ENCODE data around the gene MGRN1.

Gene MGRN1

GRCh38 chr16:4618645-4619418 is 5.8 kb upstream of the MGRN1 start:
- H3K4me3 ChIP-seq (replicated peaks; ENCODE audit: low read depth, low read length): no peak overlapping the region
- DNase-seq (ENCODE audit: low read depth): no peak
- no peak for TF ChIP-seq CTCF (IDR thresholded peaks at IDR 0.05; ENCODE audit: low read length, missing control alignments)

- no peak for DNase-seq (ENCODE audit: low read depth)
- no peak for TF ChIP-seq CTCF (IDR thresholded peaks at IDR 0.05; ENCODE audit: low read length, missing control alignments)
- H3K4me3 ChIP-seq (replicated peaks; ENCODE audit: low read depth, low read length): no peak overlapping the region
These were observed 1.0 kb upstream of the MGRN1 start for GRCh38 chr16:4623593-4623992.

- TF ChIP-seq CTCF (IDR thresholded peaks at IDR 0.05; ENCODE audit: low read length, missing control alignments): no peak
- peak; percentile 74 for DNase-seq (ENCODE audit: low read depth)
- H3K4me3 ChIP-seq (replicated peaks; ENCODE audit: low read depth, low read length): peak overlapping the region; percentile 87
These were observed 367 bp downstream of the MGRN1 start for GRCh38 chr16:4624827-4625559.

- no peak for DNase-seq (ENCODE audit: low read depth)
- H3K4me3 ChIP-seq (replicated peaks; ENCODE audit: low read depth, low read length): peak overlapping the region; percentile 87
- TF ChIP-seq CTCF (IDR thresholded peaks at IDR 0.05; ENCODE audit: low read length, missing control alignments): no peak
These were observed 1.0 kb downstream of the MGRN1 start for GRCh38 chr16:4625560-4626159.

GRCh38 chr16:4626396-4626795 is 1.8 kb downstream of the MGRN1 start:
- no peak for TF ChIP-seq CTCF (IDR thresholded peaks at IDR 0.05; ENCODE audit: low read length, missing control alignments)
- DNase-seq (ENCODE audit: low read depth): no peak
- H3K4me3 ChIP-seq (replicated peaks; ENCODE audit: low read depth, low read length): peak overlapping the region; percentile 87

- no peak for TF ChIP-seq CTCF (IDR thresholded peaks at IDR 0.05; ENCODE audit: low read length, missing control alignments)
- no peak for DNase-seq (ENCODE audit: low read depth)
- H3K4me3 ChIP-seq (replicated peaks; ENCODE audit: low read depth, low read length): no peak overlapping the region
These were observed 3.7 kb downstream of the MGRN1 start for GRCh38 chr16:4628283-4628682.

Measured in fibroblast of pulmonary artery (primary cell).